Lower leg skin (tissue), 4 donors: Measurements from ENCODE around the gene CAMP. TPM values are rescaled to one million over a fixed set of nuclear protein-coding genes. Genes with fewer than 3 reads are reported as not detected.
A peak's percentile ranks its signal among the peaks of the same experiment; 100 is the strongest.

Experiments
- DNase-seq, 2 donors: peaks; one replicate each; pipeline ENCODE4 v3.0.0-alpha.2; 2019; ENCODE audit warnings: low spot score in 2 of 2
- H3K4me3 ChIP-seq: fragments of 200-600 bp; sonication (generic); 2 replicates; pipeline ENCODE4 v1.5.1; 2017; ENCODE audit warnings: mild to moderate bottlenecking, low read depth; ENCODE audit not compliant: poor library complexity, severe bottlenecking
- CTCF ChIP-seq, 3 donors: fragments of 450-650 bp; IDR thresholded peaks; one replicate each; pipeline ENCODE4 v1.5.1; 2016; ENCODE audit warnings: antibody characterized with exemption in 3 of 3, mild to moderate bottlenecking in 3 of 3, moderate library complexity in 2 of 3
- POLR2A ChIP-seq, 2 donors: fragments of 450-650 bp; IDR thresholded peaks; one replicate each; pipeline ENCODE4 v1.6.1; 2016 to 2017; ENCODE audit warnings: antibody characterized with exemption in 2 of 2, mild to moderate bottlenecking in 1 of 2, moderate library complexity in 1 of 2
- WGBS, 2 donors: methylation state at CpG; one replicate each; pipeline ENCODE4 v1.1.5; 2018; 5-methylcytosine and 5-hydroxymethylcytosine counted together
- intact Hi-C: fragments of 100-400 bp; cut with DNase I; formaldehyde crosslinking; loops from one replicate; pipeline ENCODE4 v1.15.0; 2023; ENCODE audit warnings: low total_unique reads
- total RNA-seq, 4 donors: library from RNA; depleted of rRNA; stranded (reverse); fragments of >200 nt; gene quantifications; one replicate each; pipeline ENCODE4 v1.1.0, GENCODE V29; 2016

The CAMP gene
- total RNA-seq = 1 to 10 TPM in 1 of 4 donors, not detected in 3; 1.1 TPM

GRCh38 chr3:48222616-48223513 lies at the start of gene CAMP:
TSS of gene CAMP (plus strand) at chr3:48223495. CDS start at chr3:48223512, 17 bp downstream.
- TF ChIP-seq CTCF (IDR thresholded peaks at IDR 0.05) (no peak), POLR2A (IDR thresholded peaks at IDR 0.05) (no peak)
- DNase-seq = peak; percentile 75 to 93
- no peak within 1 kb of the TSS for H3K4me3 ChIP-seq
- intact Hi-C loops = no loop called here
- WGBS, 2 donors = 55 to 65% methylated on average over 11 of the region's 11 CpGs

- intact Hi-C loops = no loop called here
- 83 to 94% methylated on average over 2 of the region's 2 CpGs for WGBS, 2 donors
- TF ChIP-seq CTCF (IDR thresholded peaks at IDR 0.05) = no peak
- TF ChIP-seq POLR2A (IDR thresholded peaks at IDR 0.05) = no peak
- no peak overlapping the region for H3K4me3 ChIP-seq
- DNase-seq = no peak
Measured at GRCh38 chr3:48178072-48178471, 45.2 kb upstream of the CAMP start.

- 92 to 94% methylated on average over 5 of the region's 5 CpGs for WGBS, 2 donors
- intact Hi-C loops = no loop called here
- no peak overlapping the region for H3K4me3 ChIP-seq
- TF ChIP-seq CTCF (IDR thresholded peaks at IDR 0.05) = no peak
- no peak for TF ChIP-seq POLR2A (IDR thresholded peaks at IDR 0.05)
- peak in 1 of 2 donors; percentile 9 for DNase-seq
Measured at GRCh38 chr3:48180021-48180420, 43.3 kb upstream of the CAMP start.

GRCh38 chr3:48180531-48181253 lies 42.6 kb upstream of the CAMP start:
- intact Hi-C loops = no loop called here

GRCh38 chr3:48184299-48184698 lies 39.0 kb upstream of the CAMP start:
- TF ChIP-seq POLR2A (IDR thresholded peaks at IDR 0.05) = no peak
- TF ChIP-seq CTCF (IDR thresholded peaks at IDR 0.05) = no peak
- 78 to 81% methylated on average over 2 of the region's 2 CpGs for WGBS, 2 donors
- H3K4me3 ChIP-seq = no peak overlapping the region
- intact Hi-C loops = no loop called here
- no peak for DNase-seq

More at GRCh38 chr3:48180531-48181253, 42.6 kb upstream of the CAMP start:
- no peak overlapping the region for H3K4me3 ChIP-seq
- DNase-seq = peak in 1 of 2 donors; percentile 8
- 89 to 92% methylated on average over 5 of the region's 5 CpGs for WGBS, 2 donors
- no peak for TF ChIP-seq CTCF (IDR thresholded peaks at IDR 0.05)
- no peak for TF ChIP-seq POLR2A (IDR thresholded peaks at IDR 0.05)
